Smooth muscle cell (in vitro differentiated cells): ENCODE results near the gene JAK1. TPM values are rescaled to one million over a fixed set of nuclear protein-coding genes. Genes with fewer than 3 reads are reported as not detected.

Source experiments
- DNase-seq: peaks from one replicate; lab custom pipeline; 2025; ENCODE audit not compliant: unreplicated experiment; lab: John Stamatoyannopoulos, UW
- H2AFZ ChIP-seq: fragments of 200-600 bp; sonication (generic); 2 replicates; pipeline ENCODE4 v1.6.0; 2016; ENCODE audit warnings: antibody characterized with exemption, low read depth, mild to moderate bottlenecking
- H3F3A ChIP-seq: fragments of 200-600 bp; sonication (generic); 2 replicates; pipeline ENCODE4 v1.6.0; 2017; ENCODE audit warnings: antibody characterized with exemption, low read depth
- H3K27ac ChIP-seq: fragments of 200-600 bp; sonication (generic); 2 replicates; pipeline ENCODE4 v1.5.1; 2016; ENCODE audit warnings: low read depth, mild to moderate bottlenecking
- H3K27me3 ChIP-seq: fragments of 200-600 bp; sonication (generic); 2 replicates; pipeline ENCODE4 v1.6.1; 2016; ENCODE audit warnings: low read depth, mild to moderate bottlenecking
- H3K36me3 ChIP-seq: fragments of 200-600 bp; sonication (generic); 2 replicates; pipeline ENCODE4 v1.5.1; 2016; ENCODE audit warnings: low read depth
- H3K4me1 ChIP-seq: fragments of 200-600 bp; sonication (generic); 2 replicates; pipeline ENCODE4 v1.5.1; 2016; ENCODE audit warnings: low read depth
- H3K4me2 ChIP-seq: fragments of 200-600 bp; sonication (generic); 2 replicates; pipeline ENCODE4 v1.6.0; 2016; ENCODE audit warnings: mild to moderate bottlenecking
- H3K4me3 ChIP-seq: fragments of 200-600 bp; sonication (generic); 2 replicates; pipeline ENCODE4 v1.5.1; 2016; ENCODE audit warnings: mild to moderate bottlenecking
- H3K79me2 ChIP-seq: fragments of 200-600 bp; sonication (generic); 2 replicates; pipeline ENCODE4 v1.6.0; 2016; ENCODE audit warnings: low read depth, mild to moderate bottlenecking
- H3K9ac ChIP-seq: fragments of 200-600 bp; sonication (generic); 2 replicates; pipeline ENCODE4 v1.6.0; 2016; ENCODE audit warnings: low read depth
- H3K9me3 ChIP-seq: fragments of 200-600 bp; sonication (generic); replicated peaks from 2 replicates; pipeline ENCODE4 v1.5.1; 2016; ENCODE audit warnings: low read depth
- H4K20me1 ChIP-seq: fragments of 200-600 bp; sonication (generic); 2 replicates; pipeline ENCODE4 v1.6.0; 2016; ENCODE audit warnings: low read depth
- CTCF ChIP-seq: fragments of 200-600 bp; sonication (generic); IDR thresholded peaks from 2 replicates; pipeline ENCODE4 v1.5.1; 2017; ENCODE audit warnings: borderline replicate concordance, mild to moderate bottlenecking, antibody characterized with exemption; ENCODE audit not compliant: insufficient read depth, poor library complexity, severe bottlenecking
- WGBS: methylation state at CpG from one replicate; pipeline ENCODE4 v1.1.7; 2016; ENCODE audit warnings: low lambda C conversion rate; 5-methylcytosine and 5-hydroxymethylcytosine counted together
- polyA plus RNA-seq: library from polyadenylated mRNA; unstranded; fragments of >200 nt; fragmentation: Nextera tagmentation; extraction: Ambion mirVana; gene quantifications from 2 replicates; pipeline ENCODE4 v1.2.1, GENCODE V29; 2016
- total RNA-seq: library from RNA; depleted of rRNA; stranded (reverse); fragments of >200 nt; gene quantifications from 2 replicates; pipeline ENCODE4 v1.2.3, GENCODE V29; 2014

The JAK1 gene
- total and polyA plus RNA-seq, 2 experiments from 2014 or later = 44.9 to 110 TPM

GRCh38 chr1:64996541-64997257 lies 30.4 kb upstream of the JAK1 start:
- WGBS = 92% methylated on average over 6 of the region's 6 CpGs
- H3F3A ChIP-seq = peaks cover 1% of the 10 kb centered on the region
- H3K4me1 ChIP-seq = peaks cover 6% of the 10 kb centered on the region

GRCh38 chr1:64995316-64995715 lies 29.0 kb upstream of the JAK1 start:
- H3F3A ChIP-seq = no peaks in the 10 kb centered on the region
- no peaks in the 10 kb centered on the region for H4K20me1 ChIP-seq
- no peaks in the 10 kb centered on the region for H3K27me3 ChIP-seq
- no peak overlapping the region for H3K4me2 ChIP-seq
- H3K79me2 ChIP-seq = no peaks in the 10 kb centered on the region
- H3K27ac ChIP-seq = no peak overlapping the region
- no peaks in the 10 kb centered on the region for H3K4me1 ChIP-seq
- WGBS = 83% methylated on average over 5 of the region's 5 CpGs
- H3K36me3 ChIP-seq = no peaks in the 10 kb centered on the region
- H3K4me3 ChIP-seq = no peak overlapping the region
- H3K9ac ChIP-seq = no peak overlapping the region
- H3K9me3 ChIP-seq = no peaks in the 10 kb centered on the region
- H2AFZ ChIP-seq = no peak overlapping the region
- DNase-seq = no peak
- TF ChIP-seq CTCF = no peak

More at GRCh38 chr1:64996541-64997257, 30.4 kb upstream of the JAK1 start:
- no peak overlapping the region for H3K4me3 ChIP-seq
- no peaks in the 10 kb centered on the region for H3K79me2 ChIP-seq
- H3K36me3 ChIP-seq = no peaks in the 10 kb centered on the region
- no peak overlapping the region for H3K27ac ChIP-seq
- H3K9ac ChIP-seq = no peak overlapping the region
- no peak for TF ChIP-seq CTCF
- H3K4me2 ChIP-seq = no peak overlapping the region
- H3K9me3 ChIP-seq = no peaks in the 10 kb centered on the region
- H3K27me3 ChIP-seq = no peaks in the 10 kb centered on the region
- DNase-seq = no peak
- H4K20me1 ChIP-seq = no peaks in the 10 kb centered on the region
- H2AFZ ChIP-seq = no peak overlapping the region

- no peak for DNase-seq
- WGBS = 92% methylated on average over 3 of the region's 3 CpGs
Observed at GRCh38 chr1:64986903-64987871, 20.8 kb upstream of the JAK1 start.

More at GRCh38 chr1:64986903-64987871, 20.8 kb upstream of the JAK1 start:
- H4K20me1 ChIP-seq = no peaks in the 10 kb centered on the region
- no peak overlapping the region for H2AFZ ChIP-seq
- H3K9ac ChIP-seq = no peak overlapping the region
- no peak overlapping the region for H3K4me3 ChIP-seq
- no peak overlapping the region for H3K4me2 ChIP-seq
- no peaks in the 10 kb centered on the region for H3K9me3 ChIP-seq
- H3K4me1 ChIP-seq = no peaks in the 10 kb centered on the region
- H3K79me2 ChIP-seq = no peaks in the 10 kb centered on the region
- no peaks in the 10 kb centered on the region for H3F3A ChIP-seq
- H3K27me3 ChIP-seq = no peaks in the 10 kb centered on the region
- no peak overlapping the region for H3K27ac ChIP-seq
- no peaks in the 10 kb centered on the region for H3K36me3 ChIP-seq
- TF ChIP-seq CTCF = no peak
